ENCODE measurements around the gene POU2F1.
"Not testable (repeated sequence)": the region's sequence is repeated elsewhere in the genome, so short reads cannot be mapped to it uniquely, and the experiment has no call there.

POU2F1 gene

DNA sequence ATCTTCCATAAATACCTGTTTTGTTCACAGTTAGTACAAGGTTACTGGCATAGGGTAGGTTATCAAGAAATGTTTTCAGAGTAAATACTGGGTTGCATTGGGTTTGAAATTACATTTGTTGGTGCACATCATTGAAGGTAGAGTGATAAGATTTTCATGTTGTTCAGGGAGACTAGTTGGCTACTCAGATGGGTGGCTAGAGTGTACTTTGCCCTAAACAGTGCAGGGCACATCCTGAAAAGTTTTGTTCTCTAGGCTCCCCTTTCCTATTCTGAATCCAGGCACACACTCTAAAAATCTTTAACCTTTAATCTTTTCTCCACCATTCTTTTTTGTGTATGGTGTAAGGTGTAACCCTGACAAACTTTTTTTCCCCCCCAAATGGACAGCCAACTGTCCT is 18.0 kb downstream of the POU2F1 start:
- Histone ChIP-seq H3K4me1 (ENCODE audit: control insufficient read depth, insufficient read depth, low read length) (no peaks in the 10 kb centered on the region), H3K9ac (ENCODE audit: low read depth, low read length) (no peak overlapping the region), H3K9me3 (replicated peaks; ENCODE audit: low read length) (no peaks in the 10 kb centered on the region), H3K4me2 (ENCODE audit: low read length) (no peak overlapping the region), H3K27me3 (ENCODE audit: control insufficient read depth, insufficient read depth, low read length) (no peaks in the 10 kb centered on the region), H3K4me3 (ENCODE audit: low read length) (no peak overlapping the region), H3K36me3 (ENCODE audit: insufficient read depth, low read length) (no peaks in the 10 kb centered on the region)

DNA sequence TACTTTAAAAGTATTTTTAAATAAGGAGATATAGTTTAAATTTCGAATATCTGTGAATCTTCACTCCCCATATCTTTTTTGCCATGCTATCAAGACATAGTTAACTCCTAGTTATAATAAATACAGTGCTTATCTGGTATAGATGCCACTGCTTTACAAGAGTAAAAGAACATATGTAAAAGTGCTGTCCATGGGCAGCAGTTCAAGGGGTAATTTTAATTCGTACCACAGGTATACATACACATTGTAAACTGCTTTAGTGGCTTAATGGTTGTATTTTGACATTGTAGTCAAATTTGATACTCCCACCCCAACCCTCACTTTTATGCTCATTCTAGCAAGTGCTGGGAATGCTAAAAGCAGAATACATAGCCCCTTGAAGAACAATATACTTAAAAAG is 18.6 kb downstream of the POU2F1 start:
- H3K4me2 ChIP-seq (ENCODE audit: low read length), result no peak overlapping the region
- no peaks in the 10 kb centered on the region for H3K4me1 ChIP-seq (ENCODE audit: control insufficient read depth, insufficient read depth, low read length)
- no peaks in the 10 kb centered on the region for H3K9me3 ChIP-seq (replicated peaks; ENCODE audit: low read length)
- no peaks in the 10 kb centered on the region for H3K27me3 ChIP-seq (ENCODE audit: control insufficient read depth, insufficient read depth, low read length)
- H3K4me3 ChIP-seq (ENCODE audit: low read length), result no peak overlapping the region
- no peak overlapping the region for H3K9ac ChIP-seq (ENCODE audit: low read depth, low read length)
- no peaks in the 10 kb centered on the region for H3K36me3 ChIP-seq (ENCODE audit: insufficient read depth, low read length)

DNA sequence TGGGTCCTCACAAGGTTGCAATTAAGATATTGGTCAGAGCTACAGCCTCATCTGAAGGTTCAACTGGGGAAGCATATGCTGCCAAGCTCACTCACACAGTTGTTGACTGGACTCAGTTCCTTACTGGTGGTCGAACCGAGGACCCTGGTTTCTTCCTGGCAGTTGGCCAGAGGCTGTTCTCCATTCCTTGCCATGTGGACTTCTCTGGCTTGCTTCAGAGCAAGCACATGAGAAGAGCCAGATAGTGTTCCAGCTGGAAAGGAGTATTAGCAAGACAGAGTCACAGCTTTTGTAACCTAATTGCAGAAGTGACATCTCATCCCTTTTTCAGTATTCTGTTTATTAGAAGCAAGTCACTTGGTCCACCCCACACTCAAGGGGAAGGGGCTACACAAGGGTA is 23.6 kb downstream of the POU2F1 start:
- no peaks in the 10 kb centered on the region for H3K36me3 ChIP-seq (ENCODE audit: insufficient read depth, low read length)
- H3K9me3 ChIP-seq (replicated peaks; ENCODE audit: low read length), result no peaks in the 10 kb centered on the region
- H3K27me3 ChIP-seq (ENCODE audit: control insufficient read depth, insufficient read depth, low read length), result no peaks in the 10 kb centered on the region
- no peak overlapping the region for H3K4me3 ChIP-seq (ENCODE audit: low read length)
- no peaks in the 10 kb centered on the region for H3K4me1 ChIP-seq (ENCODE audit: control insufficient read depth, insufficient read depth, low read length)
- H3K9ac ChIP-seq (ENCODE audit: low read depth, low read length), result no peak overlapping the region
- no peak overlapping the region for H3K4me2 ChIP-seq (ENCODE audit: low read length)

DNA sequence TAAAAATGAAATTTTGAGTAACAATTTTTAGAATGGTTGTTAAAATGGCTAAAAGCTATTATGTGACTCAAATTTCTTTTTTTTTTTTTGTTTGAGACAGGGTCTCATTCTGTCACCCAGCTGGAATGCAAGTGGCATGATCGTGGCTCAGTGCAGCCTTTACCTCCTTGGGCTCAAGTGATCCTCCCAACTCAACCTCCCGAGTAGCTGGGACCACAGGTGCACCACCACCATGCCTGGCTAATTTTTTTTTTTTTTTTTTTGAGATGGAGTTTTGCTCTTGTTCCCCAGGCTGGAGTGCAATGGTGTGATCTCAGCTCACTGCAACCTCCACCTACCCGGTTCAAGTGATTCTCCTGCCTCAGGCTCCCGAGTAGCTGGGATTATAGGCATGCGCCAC is 24.5 kb downstream of the POU2F1 start:
- not testable (repeated sequence) for H3K9ac ChIP-seq (ENCODE audit: low read depth, low read length); H3K4me2 ChIP-seq (ENCODE audit: low read length); H3K4me1 ChIP-seq (ENCODE audit: control insufficient read depth, insufficient read depth, low read length); H3K36me3 ChIP-seq (ENCODE audit: insufficient read depth, low read length); H3K9me3 ChIP-seq (replicated peaks; ENCODE audit: low read length); H3K4me3 ChIP-seq (ENCODE audit: low read length); H3K27me3 ChIP-seq (ENCODE audit: control insufficient read depth, insufficient read depth, low read length)

DNA sequence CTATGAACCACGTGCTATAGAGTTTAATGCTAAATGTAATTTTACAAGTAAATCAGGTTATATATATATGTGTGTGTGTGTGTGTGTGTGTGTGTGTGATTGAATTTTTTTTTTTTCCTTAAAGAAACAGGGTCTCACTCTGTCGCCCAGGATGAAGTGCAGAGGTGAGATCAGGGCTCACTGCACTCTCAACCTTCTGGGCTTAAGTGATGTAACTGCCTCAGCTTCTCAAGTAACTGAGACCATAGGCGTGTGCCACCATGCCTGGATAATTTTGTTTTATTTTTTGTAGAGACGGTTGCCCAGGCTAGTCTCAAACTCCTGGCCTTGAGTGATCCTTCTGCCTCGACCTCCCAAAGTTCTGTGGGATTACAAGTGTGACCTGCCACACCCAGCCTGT is 26.3 kb downstream of the POU2F1 start:
- Histone ChIP-seq H3K9me3 (replicated peaks; ENCODE audit: low read length) (no peaks in the 10 kb centered on the region), H3K9ac (ENCODE audit: low read depth, low read length) (no peak overlapping the region), H3K27me3 (ENCODE audit: control insufficient read depth, insufficient read depth, low read length) (no peaks in the 10 kb centered on the region), H3K4me3 (ENCODE audit: low read length) (no peak overlapping the region), H3K4me2 (ENCODE audit: low read length) (no peak overlapping the region), H3K4me1 (ENCODE audit: control insufficient read depth, insufficient read depth, low read length) (no peaks in the 10 kb centered on the region), H3K36me3 (ENCODE audit: insufficient read depth, low read length) (no peaks in the 10 kb centered on the region)

DNA sequence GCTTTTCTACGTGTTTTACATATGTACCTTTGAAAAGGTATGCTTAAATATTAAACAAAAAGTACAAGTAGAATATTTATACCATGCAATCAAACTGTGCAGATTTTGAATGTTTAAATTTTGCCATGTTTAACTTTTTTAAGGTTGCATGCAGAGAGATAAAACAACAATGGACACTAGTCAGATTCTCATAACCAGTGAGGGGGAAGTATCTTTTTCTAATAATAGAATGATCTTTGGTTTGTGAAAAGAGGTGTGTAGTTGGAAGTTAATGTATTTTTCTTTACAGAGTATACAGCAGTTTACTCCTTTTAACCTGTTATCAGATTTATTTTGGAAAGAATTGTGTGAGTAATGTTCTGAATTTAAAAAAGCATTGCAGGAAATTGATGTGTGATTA is 27.1 kb downstream of the POU2F1 start:
- no peaks in the 10 kb centered on the region for H3K36me3 ChIP-seq (ENCODE audit: insufficient read depth, low read length)
- no peak overlapping the region for H3K9ac ChIP-seq (ENCODE audit: low read depth, low read length)
- H3K4me3 ChIP-seq (ENCODE audit: low read length), result no peak overlapping the region
- H3K4me2 ChIP-seq (ENCODE audit: low read length), result no peak overlapping the region
- no peaks in the 10 kb centered on the region for H3K27me3 ChIP-seq (ENCODE audit: control insufficient read depth, insufficient read depth, low read length)
- no peaks in the 10 kb centered on the region for H3K9me3 ChIP-seq (replicated peaks; ENCODE audit: low read length)
- no peaks in the 10 kb centered on the region for H3K4me1 ChIP-seq (ENCODE audit: control insufficient read depth, insufficient read depth, low read length)

DNA sequence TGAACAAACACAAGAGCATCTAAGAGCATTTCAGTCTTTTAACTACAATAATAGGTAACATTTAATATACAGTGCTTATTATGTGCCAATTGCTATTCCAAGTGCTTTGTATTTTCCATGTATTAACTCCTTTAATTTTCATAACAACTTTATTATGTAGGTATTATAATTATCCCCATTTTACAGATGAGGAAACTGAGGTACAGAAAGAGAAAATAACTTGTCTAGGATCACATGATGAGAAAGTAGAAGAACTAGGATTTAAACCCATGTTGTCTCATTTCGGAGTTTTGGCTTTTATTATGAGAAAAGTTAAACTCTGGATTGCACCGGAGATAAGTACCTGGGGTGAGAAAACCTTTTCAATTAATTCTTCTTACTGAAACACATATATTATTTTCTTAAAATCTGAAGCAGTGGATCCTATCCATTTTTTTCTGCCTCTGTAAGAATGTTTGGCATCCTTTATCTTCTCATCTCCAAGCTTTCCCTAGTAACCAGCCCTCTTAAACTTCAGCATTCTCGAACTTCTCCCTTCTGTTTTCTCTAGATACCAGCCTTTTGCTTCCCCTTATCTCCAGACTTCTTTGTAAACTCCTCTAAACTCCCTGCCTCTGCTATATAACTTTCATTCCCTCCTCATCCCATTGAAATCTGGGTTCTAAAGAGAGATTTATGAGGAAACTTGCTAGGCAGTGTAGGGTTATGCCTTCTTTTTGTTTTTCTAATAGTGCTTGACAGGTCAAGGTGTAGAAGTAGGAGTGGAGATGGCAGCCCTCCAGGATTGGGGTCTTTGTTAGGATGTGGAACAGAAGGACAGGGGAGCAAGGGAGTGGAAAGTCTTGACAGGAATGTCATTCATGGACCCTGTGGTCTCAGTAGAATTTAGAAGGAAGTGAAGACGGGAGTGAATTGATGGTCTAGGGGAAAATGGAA is 28.3 kb downstream of the POU2F1 start:
- H3K27me3 ChIP-seq (ENCODE audit: control insufficient read depth, insufficient read depth, low read length), result no peaks in the 10 kb centered on the region
- H3K4me1 ChIP-seq (ENCODE audit: control insufficient read depth, insufficient read depth, low read length), result no peaks in the 10 kb centered on the region
- no peak overlapping the region for H3K4me2 ChIP-seq (ENCODE audit: low read length)
- H3K9ac ChIP-seq (ENCODE audit: low read depth, low read length), result no peak overlapping the region
- H3K36me3 ChIP-seq (ENCODE audit: insufficient read depth, low read length), result no peaks in the 10 kb centered on the region
- H3K4me3 ChIP-seq (ENCODE audit: low read length), result no peak overlapping the region
- no peaks in the 10 kb centered on the region for H3K9me3 ChIP-seq (replicated peaks; ENCODE audit: low read length)

DNA sequence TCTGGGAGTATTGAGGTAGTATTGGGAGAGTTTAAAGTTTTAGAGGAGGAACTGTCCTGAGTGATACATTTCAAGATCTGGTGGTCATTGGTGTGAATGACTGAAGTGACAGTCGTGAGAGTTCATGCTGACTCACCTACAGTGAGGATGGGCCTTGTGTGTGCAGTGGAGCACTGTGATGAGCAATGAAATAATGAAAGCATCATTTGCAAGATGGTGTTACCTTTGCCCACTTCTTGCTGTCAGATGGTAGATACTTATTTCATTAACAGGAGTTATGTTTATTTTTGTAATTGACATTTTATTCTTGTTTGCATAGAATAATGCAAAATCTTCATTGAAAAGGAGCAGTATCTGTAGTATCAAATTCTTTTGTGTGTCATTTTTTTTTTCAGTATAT is 29.0 kb downstream of the POU2F1 start:
- no peak overlapping the region for H3K9ac ChIP-seq (ENCODE audit: low read depth, low read length)
- H3K4me3 ChIP-seq (ENCODE audit: low read length), result no peak overlapping the region
- H3K9me3 ChIP-seq (replicated peaks; ENCODE audit: low read length), result no peaks in the 10 kb centered on the region
- no peaks in the 10 kb centered on the region for H3K4me1 ChIP-seq (ENCODE audit: control insufficient read depth, insufficient read depth, low read length)
- no peaks in the 10 kb centered on the region for H3K27me3 ChIP-seq (ENCODE audit: control insufficient read depth, insufficient read depth, low read length)
- no peaks in the 10 kb centered on the region for H3K36me3 ChIP-seq (ENCODE audit: insufficient read depth, low read length)
- H3K4me2 ChIP-seq (ENCODE audit: low read length), result no peak overlapping the region

DNA sequence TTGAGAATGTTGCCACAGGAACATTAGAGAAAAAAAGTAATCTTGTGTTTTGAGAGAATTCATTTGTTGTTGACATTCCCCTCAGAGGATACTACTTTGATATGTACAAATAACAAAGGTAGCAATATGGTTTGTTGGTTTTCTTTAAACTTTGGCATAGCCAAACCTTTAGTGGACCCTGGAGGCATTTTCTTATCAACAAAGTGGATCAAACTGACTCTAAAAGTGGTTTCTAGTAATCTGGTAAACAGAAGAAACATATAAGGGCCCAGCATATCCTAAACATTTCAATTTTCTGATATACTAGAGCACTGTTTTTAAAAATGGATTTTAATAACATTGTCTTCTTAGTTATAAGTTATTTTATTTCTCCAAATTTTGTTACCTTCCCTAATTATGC is 29.8 kb downstream of the POU2F1 start:
- H3K4me3 ChIP-seq (ENCODE audit: low read length), result no peak overlapping the region
- H3K36me3 ChIP-seq (ENCODE audit: insufficient read depth, low read length), result no peaks in the 10 kb centered on the region
- H3K4me2 ChIP-seq (ENCODE audit: low read length), result no peak overlapping the region
- H3K9ac ChIP-seq (ENCODE audit: low read depth, low read length), result no peak overlapping the region
- H3K9me3 ChIP-seq (replicated peaks; ENCODE audit: low read length), result no peaks in the 10 kb centered on the region
- no peaks in the 10 kb centered on the region for H3K4me1 ChIP-seq (ENCODE audit: control insufficient read depth, insufficient read depth, low read length)
- no peaks in the 10 kb centered on the region for H3K27me3 ChIP-seq (ENCODE audit: control insufficient read depth, insufficient read depth, low read length)

DNA sequence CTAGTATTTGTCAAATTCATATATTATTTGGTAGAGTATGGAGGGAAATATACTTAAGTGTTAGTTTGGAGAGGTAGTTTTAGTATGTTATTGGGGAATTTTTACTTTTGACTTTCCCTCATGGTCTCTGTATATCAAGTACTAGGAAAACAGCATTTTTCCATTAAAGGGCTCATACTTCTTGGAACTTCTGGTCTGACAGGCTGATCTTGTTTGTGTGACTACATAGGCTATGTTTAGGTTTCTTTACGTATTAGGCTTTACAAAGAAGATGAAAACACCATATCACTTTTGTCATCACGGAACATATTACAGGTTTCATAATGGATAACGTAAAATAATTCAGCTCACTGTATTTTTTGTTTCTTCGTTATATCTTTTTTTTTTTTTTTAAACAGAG is 30.8 kb downstream of the POU2F1 start:
- Histone ChIP-seq H3K4me1 (ENCODE audit: control insufficient read depth, insufficient read depth, low read length) (no peaks in the 10 kb centered on the region), H3K9ac (ENCODE audit: low read depth, low read length) (no peak overlapping the region), H3K4me2 (ENCODE audit: low read length) (no peak overlapping the region), H3K36me3 (ENCODE audit: insufficient read depth, low read length) (no peaks in the 10 kb centered on the region), H3K9me3 (replicated peaks; ENCODE audit: low read length) (no peaks in the 10 kb centered on the region), H3K27me3 (ENCODE audit: control insufficient read depth, insufficient read depth, low read length) (no peaks in the 10 kb centered on the region), H3K4me3 (ENCODE audit: low read length) (no peak overlapping the region)

DNA sequence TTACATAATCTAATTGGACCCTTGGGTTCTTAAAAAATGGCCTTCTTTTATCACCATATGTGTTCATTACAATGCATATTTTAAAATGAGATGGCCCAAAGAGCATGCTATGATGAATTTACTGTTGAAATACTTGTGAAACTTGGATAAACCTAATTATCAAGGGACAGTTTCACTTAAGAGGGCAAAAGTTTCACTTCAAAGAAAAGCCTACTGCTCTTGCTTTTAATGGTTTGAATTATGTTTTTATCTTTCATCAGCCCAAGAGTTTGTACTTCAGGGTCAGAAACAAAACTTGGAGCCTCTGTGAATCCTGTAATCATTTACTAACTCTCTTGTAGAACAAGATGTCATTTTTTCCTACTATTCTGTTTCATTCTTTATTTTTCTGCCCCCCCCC is 32.3 kb downstream of the POU2F1 start:
- Histone ChIP-seq H3K4me1 (ENCODE audit: control insufficient read depth, insufficient read depth, low read length) (no peaks in the 10 kb centered on the region), H3K36me3 (ENCODE audit: insufficient read depth, low read length) (no peaks in the 10 kb centered on the region), H3K9ac (ENCODE audit: low read depth, low read length) (no peak overlapping the region), H3K4me2 (ENCODE audit: low read length) (no peak overlapping the region), H3K9me3 (replicated peaks; ENCODE audit: low read length) (no peaks in the 10 kb centered on the region), H3K4me3 (ENCODE audit: low read length) (no peak overlapping the region), H3K27me3 (ENCODE audit: control insufficient read depth, insufficient read depth, low read length) (no peaks in the 10 kb centered on the region)

DNA sequence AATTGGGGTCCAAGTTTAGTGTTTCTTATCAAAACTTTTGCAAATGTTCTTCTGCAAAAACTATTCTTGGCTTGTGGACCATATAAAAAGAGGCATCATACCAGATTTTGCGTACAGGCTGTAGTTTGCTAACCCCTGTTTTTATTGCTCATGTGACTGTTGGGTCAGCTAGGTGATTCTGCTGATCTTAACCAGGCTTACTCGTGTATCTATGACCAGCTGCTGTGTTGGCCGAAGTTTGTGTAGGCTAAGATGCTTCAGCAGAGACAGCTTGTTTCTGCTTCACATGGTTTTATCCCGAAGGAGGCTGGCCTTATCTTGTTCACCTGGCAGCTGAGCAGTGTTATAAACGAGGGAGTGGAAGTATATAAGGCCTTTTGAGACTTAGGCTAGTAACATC is 38.2 kb downstream of the POU2F1 start:
- Histone ChIP-seq H3K9ac (ENCODE audit: low read depth, low read length) (no peak overlapping the region), H3K27me3 (ENCODE audit: control insufficient read depth, insufficient read depth, low read length) (no peaks in the 10 kb centered on the region), H3K4me1 (ENCODE audit: control insufficient read depth, insufficient read depth, low read length) (peaks cover 13% of the 10 kb centered on the region), H3K9me3 (replicated peaks; ENCODE audit: low read length) (no peaks in the 10 kb centered on the region), H3K4me2 (ENCODE audit: low read length) (no peak overlapping the region), H3K4me3 (ENCODE audit: low read length) (no peak overlapping the region), H3K36me3 (ENCODE audit: insufficient read depth, low read length) (no peaks in the 10 kb centered on the region)

Data from skeletal muscle satellite cell (primary cell).